A204.1 (cell line): ENCODE data around the gene PROX1.

Experiments
- FAIRE-seq: peaks from 2 replicates; lab custom pipeline; 2012; peaks lifted over from hg19 to GRCh38; lab: Jason Lieb, UNC

The PROX1 gene

DNA sequence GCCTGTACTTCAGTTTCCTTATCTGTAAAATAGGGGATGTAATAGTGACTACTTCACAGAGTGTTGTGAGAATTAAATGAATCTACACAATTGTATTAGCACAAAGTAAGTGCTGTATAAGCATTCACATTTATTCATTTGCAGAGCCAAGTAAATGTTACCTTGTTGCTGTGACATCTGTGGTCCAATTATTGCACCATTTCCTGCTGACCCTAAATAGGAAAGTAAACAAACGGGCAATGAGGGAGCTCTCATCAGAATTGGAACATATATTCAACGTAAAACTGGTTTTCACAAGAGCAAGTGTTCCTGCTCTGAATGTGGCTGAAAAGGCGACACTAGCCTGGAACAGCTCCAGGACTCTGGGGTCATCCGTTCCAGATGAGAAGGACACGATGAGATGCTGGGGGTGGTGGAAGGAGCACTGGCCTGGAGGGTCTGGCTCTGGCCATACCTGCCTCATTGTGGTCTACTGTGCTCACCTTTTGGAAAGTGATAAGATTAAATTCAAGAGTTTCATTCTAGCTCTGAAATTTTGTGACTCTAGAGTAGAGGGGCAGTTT is 34.5 kb downstream of the PROX1 start:
- FAIRE-seq = no peak

DNA sequence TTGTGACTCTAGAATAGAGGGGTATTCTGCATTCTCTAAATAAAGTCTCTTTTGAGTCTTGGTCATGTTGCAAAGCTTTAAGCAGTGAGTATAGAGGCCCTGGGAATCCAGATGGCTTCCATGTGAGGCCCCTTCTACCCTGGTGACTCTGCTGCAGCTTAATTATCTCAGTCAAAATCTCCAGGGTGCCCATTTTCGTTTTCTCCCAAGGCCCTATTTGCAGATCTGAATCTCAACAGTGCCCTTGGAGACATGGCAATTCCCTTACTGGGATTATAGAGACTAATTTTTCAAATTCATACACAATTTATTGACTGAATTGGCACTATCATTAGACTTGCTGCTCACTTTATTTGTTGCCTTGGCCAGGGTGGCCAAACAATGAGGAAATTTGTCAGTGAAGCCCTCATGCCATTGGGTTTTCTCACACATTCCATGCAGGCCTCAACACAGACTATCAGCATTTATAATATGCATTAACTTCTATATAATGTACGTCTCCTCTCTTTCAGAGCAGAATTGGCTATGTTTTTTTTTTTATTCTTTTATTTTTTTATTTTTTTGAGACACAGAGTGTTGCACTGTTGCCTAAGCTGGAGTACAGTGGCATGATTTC is 35.1 kb downstream of the PROX1 start:
- FAIRE-seq = no peak

- no peak for FAIRE-seq
These were observed 39.2 kb downstream of the PROX1 start for GRCh38 chr1:214026985-214027384.

GRCh38 chr1:214027498-214027897 is 39.7 kb downstream of the PROX1 start:
- no peak for FAIRE-seq

DNA sequence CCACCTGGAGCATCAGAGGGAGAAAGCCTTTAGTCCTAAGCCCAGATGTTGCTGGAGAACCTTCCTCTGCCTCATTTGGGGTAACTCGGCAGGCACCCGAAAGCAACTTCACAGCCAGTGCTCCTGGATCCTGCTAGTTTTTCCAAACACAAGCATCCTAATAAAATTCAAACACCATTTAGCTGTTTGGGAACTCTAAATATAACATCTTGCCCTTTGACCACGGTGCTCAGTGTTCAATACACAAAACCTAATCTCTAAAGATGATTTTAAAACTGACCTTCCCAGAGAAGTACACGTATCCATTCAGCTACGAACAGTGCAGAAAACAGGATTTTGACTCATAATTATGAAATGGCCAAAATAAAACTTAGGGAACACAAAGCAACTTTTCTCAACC is 40.3 kb downstream of the PROX1 start:
- FAIRE-seq = no peak

GRCh38 chr1:214028649-214029406 is 41.1 kb downstream of the PROX1 start:
- no peak for FAIRE-seq

- no peak for FAIRE-seq
These were observed 42.0 kb downstream of the PROX1 start for GRCh38 chr1:214029796-214030195.

DNA sequence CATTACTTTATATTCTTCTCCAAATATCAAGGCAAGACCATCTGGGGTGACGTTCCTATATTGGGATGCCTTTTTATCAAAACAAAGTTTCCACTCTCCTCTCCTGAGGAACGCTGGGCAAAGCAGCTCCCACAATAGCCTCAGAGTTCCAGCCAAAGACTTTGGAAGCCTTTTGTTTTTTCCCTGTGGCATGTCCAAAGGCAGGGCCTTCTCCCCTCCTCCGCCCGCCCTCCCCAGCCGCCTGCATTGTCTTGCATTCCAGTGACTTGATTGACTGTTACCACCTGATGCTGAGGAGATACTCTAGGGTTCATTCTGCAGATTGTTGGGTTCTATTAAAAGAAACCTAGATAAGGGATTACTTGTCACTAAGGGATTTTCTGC is 43.5 kb downstream of the PROX1 start:
- FAIRE-seq = no peak

- no peak for FAIRE-seq
These were observed 49.7 kb downstream of the PROX1 start for GRCh38 chr1:214037468-214037867.

- no peak for FAIRE-seq
These were observed 51.7 kb downstream of the PROX1 start for GRCh38 chr1:214039394-214040018.

DNA sequence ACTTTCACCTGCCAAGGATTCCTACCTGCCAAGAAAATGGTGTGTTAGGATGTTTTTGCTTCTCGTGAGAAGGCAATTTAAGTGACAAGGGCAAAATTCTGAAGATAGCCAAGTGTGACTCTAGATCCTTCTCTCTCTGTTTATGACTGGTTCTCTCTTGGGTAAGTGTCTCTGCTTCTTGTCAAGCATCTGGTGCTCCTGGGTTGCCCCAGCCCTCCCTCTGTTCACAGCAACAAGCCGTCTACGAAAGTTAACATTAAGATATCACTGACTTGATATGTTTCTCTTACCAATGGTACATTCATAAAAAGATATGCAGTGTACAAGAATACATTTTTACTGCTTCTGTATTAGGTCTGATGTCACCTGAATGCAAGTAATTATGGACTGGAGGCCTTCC is 55.4 kb downstream of the PROX1 start:
- no peak for FAIRE-seq

GRCh38 chr1:214044438-214045214 is 56.9 kb downstream of the PROX1 start:
- FAIRE-seq = no peak

DNA sequence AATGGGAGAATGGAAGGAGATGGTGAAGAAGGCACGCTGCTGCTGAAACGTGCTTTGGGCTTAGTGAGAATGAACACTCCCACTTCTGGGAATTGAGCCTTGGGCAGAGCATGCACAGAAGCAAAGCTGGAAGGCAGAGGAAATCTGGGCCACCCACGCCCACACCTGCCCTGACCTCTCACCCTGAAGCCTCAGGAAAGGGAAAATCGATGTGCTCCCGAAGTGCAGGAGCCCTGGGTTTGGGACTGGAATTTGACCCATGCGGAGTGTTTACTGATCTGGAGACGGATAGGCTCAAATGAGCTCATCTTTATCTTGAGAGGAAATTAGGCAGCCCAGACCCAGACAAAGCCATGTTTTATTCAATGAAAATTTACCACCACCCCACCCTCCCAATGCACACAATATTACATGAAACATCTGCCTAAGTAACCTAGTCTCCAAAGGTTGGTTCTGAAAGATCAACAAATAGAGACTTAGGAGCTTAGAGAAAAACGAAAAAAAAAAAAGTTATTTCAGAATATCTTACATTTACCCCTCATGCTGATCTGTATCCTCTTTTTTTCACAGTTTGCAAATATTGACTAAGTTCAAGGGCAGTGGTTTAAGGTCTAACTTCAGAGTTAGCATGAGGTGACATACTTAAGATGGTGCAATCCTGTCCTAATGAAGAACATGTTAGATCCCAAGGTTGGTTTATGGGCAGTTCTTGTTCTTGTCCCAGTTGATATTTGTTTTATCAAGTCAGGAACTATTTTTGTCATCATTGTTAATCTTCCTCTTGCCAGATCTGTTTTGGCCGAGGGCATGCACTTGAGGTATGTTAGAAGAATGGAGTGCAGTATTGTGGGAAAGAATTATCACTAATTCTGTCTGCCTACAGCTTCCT is 63.0 kb downstream of the PROX1 start:
- no peak for FAIRE-seq

GRCh38 chr1:214051786-214052185 is 64.0 kb downstream of the PROX1 start:
- FAIRE-seq = no peak

DNA sequence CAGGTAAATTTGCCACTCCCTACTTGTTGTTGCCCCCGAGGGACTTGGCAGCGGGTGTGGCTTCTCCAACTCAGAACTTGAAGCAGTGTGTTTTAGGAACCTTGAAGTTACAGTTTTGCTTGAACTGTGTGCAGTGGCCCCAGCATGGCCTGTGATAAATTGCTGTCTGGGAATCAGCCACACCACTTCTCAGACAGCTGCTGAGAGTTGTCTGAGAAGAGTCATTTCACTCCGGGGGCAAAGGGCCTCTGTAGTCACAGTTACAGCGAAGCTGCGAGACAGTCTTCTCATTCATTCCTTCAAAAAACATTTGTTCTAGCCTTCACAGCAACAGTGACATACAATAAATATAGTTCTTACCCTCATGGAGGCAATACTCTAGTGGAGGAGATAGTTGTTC is 70.3 kb downstream of the PROX1 start:
- FAIRE-seq = no peak

DNA sequence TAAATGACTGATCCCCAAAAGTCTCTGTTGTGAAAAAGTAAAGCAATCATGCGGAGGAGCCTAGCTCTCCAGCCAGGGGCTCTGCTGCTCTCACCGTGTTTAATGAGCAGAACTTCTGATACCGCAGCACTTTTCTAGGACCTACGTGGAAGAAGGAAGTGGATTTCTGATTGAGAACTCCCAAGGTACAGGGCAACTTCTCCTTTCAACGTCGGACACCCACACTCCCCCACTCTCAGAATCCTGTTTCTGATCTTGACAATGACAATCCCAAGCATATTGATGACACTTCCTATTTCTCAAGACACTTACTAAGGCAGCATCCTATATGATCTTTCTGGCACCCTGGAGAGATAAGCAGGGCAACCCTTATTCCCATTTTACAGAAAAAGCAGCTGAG is 78.4 kb downstream of the PROX1 start:
- no peak for FAIRE-seq

- no peak for FAIRE-seq
These were observed 79.2 kb downstream of the PROX1 start for GRCh38 chr1:214066936-214067335.

GRCh38 chr1:214067397-214067796 is 79.6 kb downstream of the PROX1 start:
- no peak for FAIRE-seq

DNA sequence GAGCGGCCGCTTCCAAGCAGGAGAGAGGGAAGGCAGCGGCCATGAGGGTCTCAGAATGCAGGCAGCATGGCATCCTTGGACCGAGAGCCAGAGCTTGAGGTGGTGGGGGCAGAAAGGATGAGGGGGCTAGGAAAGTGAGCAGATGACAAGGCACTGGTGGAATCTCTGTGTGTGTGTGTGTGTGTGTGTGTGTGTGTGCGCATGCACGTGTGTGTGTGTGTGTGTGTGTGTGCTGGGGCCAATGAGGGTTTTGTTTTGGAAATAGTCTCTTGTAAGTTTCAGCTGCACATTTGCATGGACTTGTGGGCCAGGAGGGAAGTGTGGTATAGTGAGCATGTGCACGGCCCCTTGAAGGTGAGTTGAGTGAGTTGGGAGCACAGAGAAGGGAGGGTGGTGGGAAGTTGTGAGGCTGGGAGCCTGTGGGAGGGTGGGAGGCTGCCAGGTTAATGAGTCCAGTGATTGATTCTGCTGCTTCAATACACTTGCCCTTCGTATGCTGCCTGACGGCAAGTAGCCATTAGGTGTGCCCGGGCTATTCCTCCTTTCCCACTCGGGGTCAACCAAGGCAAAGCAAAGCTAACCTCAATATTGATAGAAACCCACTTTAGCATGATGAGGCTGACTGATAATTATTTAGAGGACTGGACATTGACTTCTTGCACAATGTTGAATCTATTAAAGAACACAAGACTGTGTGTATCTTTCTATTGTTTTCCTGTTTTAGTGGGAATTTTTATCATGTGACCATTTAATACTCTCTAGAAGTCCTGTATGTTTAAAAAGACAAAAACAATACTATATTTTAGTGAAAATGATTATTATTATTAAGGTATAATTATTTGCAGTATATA is 80.3 kb downstream of the PROX1 start:
- no peak for FAIRE-seq

DNA sequence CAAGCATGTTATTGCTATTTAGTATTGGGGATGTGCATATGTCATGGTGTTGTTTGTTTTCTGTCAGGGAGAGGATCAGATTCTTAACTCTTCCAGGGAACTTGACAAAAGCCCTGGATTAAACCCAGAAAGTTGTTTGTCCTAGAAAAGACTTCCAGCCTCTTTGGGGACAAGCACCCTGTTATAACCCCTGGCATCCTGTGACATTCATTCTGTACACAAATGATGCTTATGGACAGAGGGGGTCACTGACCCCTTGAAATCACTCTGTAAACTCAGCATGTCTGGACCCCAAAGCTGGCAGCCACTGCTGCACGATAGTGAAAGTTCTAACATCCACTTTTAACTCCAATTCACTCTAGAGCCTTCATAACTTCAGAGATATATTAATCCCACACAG is 81.2 kb downstream of the PROX1 start:
- FAIRE-seq = no peak

- no peak for FAIRE-seq
These were observed 83.7 kb downstream of the PROX1 start for GRCh38 chr1:214071469-214071868.
